Measurements from ENCODE around the gene NSMCE1. TPM values are rescaled to one million over a fixed set of nuclear protein-coding genes. Genes with fewer than 3 reads are reported as not detected.

Gene NSMCE1
- total RNA-seq, 1 donor from 2014 or later, result 93.9 TPM

DNA sequence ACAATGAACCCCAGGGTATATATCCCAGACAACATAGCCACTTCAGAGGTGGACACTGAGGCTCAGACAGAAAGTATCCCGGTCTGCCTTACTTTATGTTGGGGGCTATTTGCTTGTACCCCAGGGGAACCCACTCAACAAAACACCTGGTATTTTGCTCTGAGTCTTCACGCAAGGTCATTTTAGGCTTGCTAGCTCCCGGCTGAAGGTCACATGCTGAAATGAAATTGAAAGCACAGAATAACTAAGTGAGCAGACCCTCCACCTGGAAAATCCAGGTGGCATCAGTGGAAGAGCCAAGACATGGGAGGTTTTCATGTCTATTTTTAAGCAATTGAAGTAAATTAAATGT lies 69.4 kb downstream of the NSMCE1 start:
- intact Hi-C loops (cut with micrococcal nuclease), result loop anchor here (1.0 kb wide), 4 partner anchors 20 to 168 kb away; no protein-coding TSS in a partner anchor

- intact Hi-C loops (cut with micrococcal nuclease), result loop anchor here (1.0 kb wide), 4 partner anchors 19 to 169 kb away; no protein-coding TSS in a partner anchor
These were observed 69.9 kb downstream of the NSMCE1 start for GRCh38 chr16:27198451-27199234.

GRCh38 chr16:27197004-27197403 lies 71.6 kb downstream of the NSMCE1 start:
- intact Hi-C loops (cut with micrococcal nuclease), result no loop called here

GRCh38 chr16:27195941-27196595 lies 72.5 kb downstream of the NSMCE1 start:
- intact Hi-C loops (cut with micrococcal nuclease), result no loop called here

DNA sequence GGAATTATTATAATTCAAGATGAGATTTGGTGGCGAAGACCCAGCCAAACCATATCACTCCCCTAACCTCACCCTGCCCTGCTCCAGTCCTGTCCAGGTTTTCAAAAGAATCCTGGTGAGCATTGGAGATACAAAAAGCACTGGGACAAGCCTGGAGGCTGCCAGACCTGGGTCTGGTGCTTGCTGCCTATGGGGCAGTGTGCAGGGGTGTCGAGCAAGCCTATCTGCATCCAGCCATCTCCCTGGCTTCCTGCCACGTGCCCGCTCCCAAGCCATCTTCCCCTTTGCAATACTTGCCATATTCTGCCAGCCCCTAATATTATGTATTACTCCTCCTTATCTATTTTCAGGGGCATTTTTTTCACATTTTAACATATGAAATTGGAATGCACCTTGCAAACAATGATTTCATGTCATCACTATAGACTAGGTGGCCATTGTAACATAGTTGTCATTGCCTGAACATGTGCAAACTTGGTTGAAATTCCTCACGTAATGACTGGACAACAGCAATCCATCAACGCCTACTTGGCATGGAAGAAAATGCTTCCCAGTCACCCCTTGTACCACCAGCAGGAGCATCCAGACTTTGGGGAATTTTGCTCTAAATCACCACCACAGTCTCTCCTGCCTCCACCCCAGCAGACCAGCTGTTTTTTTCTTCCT lies 73.4 kb downstream of the NSMCE1 start:
- intact Hi-C loops (cut with micrococcal nuclease), result no loop called here

- intact Hi-C loops (cut with micrococcal nuclease), result no loop called here
These were observed 75.1 kb downstream of the NSMCE1 start for GRCh38 chr16:27193300-27193990.

GRCh38 chr16:27191352-27191924 lies 77.1 kb downstream of the NSMCE1 start:
- intact Hi-C loops (cut with micrococcal nuclease), result no loop called here

- intact Hi-C loops (cut with micrococcal nuclease), result no loop called here
These were observed 78.2 kb downstream of the NSMCE1 start for GRCh38 chr16:27190316-27190871.

- intact Hi-C loops (cut with micrococcal nuclease), result no loop called here
These were observed 79.1 kb downstream of the NSMCE1 start for GRCh38 chr16:27189335-27189972.

DNA sequence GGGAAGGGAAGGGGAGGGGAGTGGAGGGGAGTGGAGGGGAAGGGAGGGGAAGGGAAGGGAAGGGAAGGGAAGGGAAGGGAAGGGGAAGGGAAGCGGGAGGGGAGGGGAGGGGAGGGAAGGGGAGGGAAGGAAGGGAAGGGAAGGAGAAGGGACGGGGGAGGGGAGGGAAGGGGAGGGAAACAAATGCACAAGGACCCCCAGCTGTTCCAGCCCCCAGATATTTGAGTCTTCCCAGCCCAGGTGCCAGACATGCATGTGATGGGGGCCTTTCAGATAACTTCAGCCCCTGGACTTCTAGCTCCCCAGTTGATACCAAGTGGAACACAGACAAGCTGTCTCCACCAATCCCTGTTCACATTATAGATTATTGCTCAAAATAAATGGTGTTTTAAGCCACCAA lies 79.9 kb downstream of the NSMCE1 start:
- intact Hi-C loops (cut with micrococcal nuclease), result no loop called here

- intact Hi-C loops (cut with micrococcal nuclease), result no loop called here
These were observed 82.8 kb downstream of the NSMCE1 start for GRCh38 chr16:27185776-27186130.

DNA sequence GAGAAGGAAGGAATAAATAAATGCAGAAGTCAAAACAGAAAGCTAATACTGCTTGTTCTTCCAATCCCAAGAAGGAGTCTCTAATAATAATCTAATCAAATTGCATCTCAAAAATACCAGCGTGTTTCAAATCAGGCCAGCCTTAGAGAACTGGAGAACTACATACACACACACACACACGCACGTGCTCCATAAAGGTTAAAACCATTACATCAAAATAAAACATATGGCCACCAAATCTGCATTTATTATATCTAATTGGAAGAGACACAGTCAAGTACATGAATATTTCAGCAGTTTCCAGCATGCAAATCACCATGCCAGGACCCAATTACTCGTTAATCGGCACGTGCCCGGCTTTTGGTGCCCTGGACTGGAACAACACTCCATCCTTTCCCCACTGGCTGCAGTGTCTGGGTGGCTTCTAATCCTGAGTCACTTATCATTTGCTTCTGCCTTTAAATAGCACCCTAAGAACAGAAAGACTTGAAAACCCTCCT lies 85.6 kb downstream of the NSMCE1 start:
- intact Hi-C loops (cut with micrococcal nuclease), result no loop called here

DNA sequence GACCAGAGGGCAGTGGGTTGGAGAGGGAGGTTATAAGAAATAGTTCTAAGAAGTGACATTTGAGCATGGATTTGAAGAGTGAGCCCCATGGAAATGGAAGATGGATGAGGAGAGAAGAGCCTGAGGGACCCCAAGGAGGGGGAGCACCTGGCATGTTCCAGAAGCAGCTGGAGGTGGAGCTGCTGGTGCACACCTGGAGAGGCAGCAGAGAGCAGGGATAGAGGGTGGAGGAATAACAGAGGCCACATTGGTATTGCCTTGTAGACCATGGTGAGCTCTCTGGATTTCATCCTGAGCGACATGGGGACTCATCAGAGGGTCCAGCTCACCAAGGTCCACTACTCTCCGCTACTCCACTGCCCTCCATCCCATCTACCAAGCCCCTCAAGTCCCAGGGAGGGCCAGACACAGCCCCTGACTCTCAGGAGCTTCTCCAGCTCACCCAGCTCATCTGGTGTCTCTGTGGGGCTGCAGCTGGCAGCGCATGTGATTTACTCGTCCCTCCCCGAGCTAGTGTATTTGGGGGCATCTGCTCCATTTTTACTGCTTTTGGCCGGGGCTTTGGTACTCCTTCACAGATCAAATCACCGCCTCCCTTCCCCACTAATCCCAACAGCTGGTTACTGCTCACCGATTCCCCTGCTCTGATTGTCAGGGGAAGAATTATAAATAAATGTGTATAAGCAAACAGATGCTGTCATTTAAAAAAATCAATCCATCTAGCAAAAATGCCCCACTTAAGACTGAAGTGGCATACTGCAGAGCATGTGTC lies 87.4 kb downstream of the NSMCE1 start:
- intact Hi-C loops (cut with micrococcal nuclease), result no loop called here

DNA sequence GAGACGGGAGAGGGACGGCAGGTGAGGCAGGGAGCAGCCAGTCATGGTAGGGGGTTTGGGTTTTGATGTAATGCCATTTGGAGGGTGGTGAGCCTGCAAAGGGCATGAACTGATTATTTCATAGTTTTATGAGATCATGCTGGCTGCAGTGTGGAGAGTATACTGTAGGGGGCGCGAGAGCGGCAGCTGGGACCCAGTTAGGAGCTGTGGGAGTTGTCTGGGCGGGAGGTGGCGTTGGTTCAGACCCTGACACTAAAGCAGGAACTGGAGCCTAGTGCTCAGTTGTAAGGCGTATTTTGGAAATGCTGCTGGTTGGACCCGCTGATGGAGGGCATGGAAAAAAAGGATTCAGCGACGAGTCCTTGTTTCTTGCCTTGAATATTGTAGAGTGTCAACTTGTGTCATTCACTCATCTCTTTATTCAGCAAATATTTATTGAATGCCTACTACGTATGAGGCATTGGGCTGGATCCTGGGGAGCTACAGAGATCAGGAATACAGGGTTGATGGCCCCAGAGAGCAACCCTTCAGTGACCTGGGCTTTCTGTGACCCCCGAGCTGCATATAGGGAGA lies 89.0 kb downstream of the NSMCE1 start:
- intact Hi-C loops (cut with micrococcal nuclease), result loop anchor here (1.0 kb wide), 9 partner anchors 10 to 278 kb away; partner anchors contain the start of genes KDM8 and NSMCE1

GRCh38 chr16:27177031-27177774 lies 91.4 kb downstream of the NSMCE1 start:
- intact Hi-C loops (cut with micrococcal nuclease), result no loop called here

GRCh38 chr16:27175888-27176287 lies 92.7 kb downstream of the NSMCE1 start:
- intact Hi-C loops (cut with micrococcal nuclease), result no loop called here
